ENCODE data around the gene MRPL41.
A peak's percentile ranks its signal among the peaks of the same experiment; 100 is the strongest.
"Not testable (repeated sequence)": the region's sequence is repeated elsewhere in the genome, so short reads cannot be mapped to it uniquely, and the experiment has no call there.

MRPL41 gene

GRCh38 chr9:137554349-137554748 lies 2.7 kb downstream of the MRPL41 start:
- DNase-seq, result no peak

- DNase-seq, result no peak
Measured at GRCh38 chr9:137555179-137555578, 3.5 kb downstream of the MRPL41 start.

- no peak for DNase-seq
Measured at GRCh38 chr9:137556069-137556838, 4.6 kb downstream of the MRPL41 start.

- DNase-seq, result no peak
Measured at GRCh38 chr9:137558127-137558526, 6.4 kb downstream of the MRPL41 start.

GRCh38 chr9:137564134-137564533 lies 12.5 kb downstream of the MRPL41 start:
- no peak for DNase-seq

- no peak for DNase-seq
Measured at GRCh38 chr9:137564817-137565411, 13.2 kb downstream of the MRPL41 start.

- not testable (repeated sequence) for DNase-seq
Measured at GRCh38 chr9:137568445-137568844, 16.8 kb downstream of the MRPL41 start.

- no peak for DNase-seq
Measured at GRCh38 chr9:137569609-137570203, 18.0 kb downstream of the MRPL41 start.

GRCh38 chr9:137570566-137570965 lies 18.9 kb downstream of the MRPL41 start:
- no peak for DNase-seq

- DNase-seq, result no peak
Measured at GRCh38 chr9:137574192-137574591, 22.5 kb downstream of the MRPL41 start.

- DNase-seq, result peak; percentile 61
Measured at GRCh38 chr9:137575364-137575715, 23.7 kb downstream of the MRPL41 start.

GRCh38 chr9:137575716-137576411 lies 24.2 kb downstream of the MRPL41 start:
- DNase-seq, result no peak

- peak; percentile 92 for DNase-seq
Measured at GRCh38 chr9:137578518-137579258, 27.0 kb downstream of the MRPL41 start, which contains the start of gene DPH7. Gene DPH7 (minus strand): TSS chr9:137578925. CDS start chr9:137578777, 148 bp downstream.

- no peak for DNase-seq
Measured at GRCh38 chr9:137579259-137579604, 27.6 kb downstream of the MRPL41 start.

- DNase-seq, result no peak
Measured at GRCh38 chr9:137580209-137580953, 28.7 kb downstream of the MRPL41 start.

GRCh38 chr9:137580954-137581322 lies 29.3 kb downstream of the MRPL41 start:
- no peak for DNase-seq

GRCh38 chr9:137581361-137582285 lies 29.9 kb downstream of the MRPL41 start:
- no peak for DNase-seq

GRCh38 chr9:137582286-137582860 lies 30.7 kb downstream of the MRPL41 start:
- DNase-seq, result peak; percentile 46

GRCh38 chr9:137583347-137583746 lies 31.7 kb downstream of the MRPL41 start:
- no peak for DNase-seq

GRCh38 chr9:137583957-137584356 lies 32.3 kb downstream of the MRPL41 start:
- no peak for DNase-seq

GRCh38 chr9:137586854-137587253 lies 35.2 kb downstream of the MRPL41 start:
- DNase-seq, result no peak

Data from hematopoietic multipotent progenitor cell treated with erythropoietin and hydrocortisone succinate and interleukin-3 and kit ligand, for 8 days (in vitro differentiated cells).